GM18867 (cell line): ENCODE data around the gene C4orf51.

Source experiments
- ATAC-seq: cut with Tn5 transposase; IDR thresholded peaks from one replicate; pipeline ENCODE4 v1.9.1; 2021; ENCODE audit warnings: mild to moderate bottlenecking, moderate library complexity; ENCODE audit not compliant: unreplicated experiment

Gene C4orf51

DNA sequence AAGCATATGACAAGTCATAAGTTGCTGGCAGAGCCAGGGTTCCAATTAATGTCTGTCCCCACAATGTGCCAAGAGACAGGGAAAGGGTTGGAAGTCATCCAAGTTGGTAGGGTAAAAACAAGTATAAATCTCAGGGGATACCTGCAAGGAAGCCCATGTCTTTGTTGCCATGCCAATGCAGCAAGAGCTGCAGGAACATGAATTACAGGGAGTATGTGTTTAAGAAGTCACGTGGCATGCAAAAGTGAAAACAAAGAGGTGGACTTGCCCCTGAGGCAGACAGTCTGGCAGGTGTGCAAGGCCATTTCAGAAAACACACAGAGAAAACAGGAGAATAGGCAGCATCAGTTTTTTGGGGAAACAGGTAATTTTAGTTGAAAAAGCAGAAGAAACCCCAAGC lies 29.4 kb downstream of the C4orf51 start:
- ATAC-seq = peak; percentile 38

DNA sequence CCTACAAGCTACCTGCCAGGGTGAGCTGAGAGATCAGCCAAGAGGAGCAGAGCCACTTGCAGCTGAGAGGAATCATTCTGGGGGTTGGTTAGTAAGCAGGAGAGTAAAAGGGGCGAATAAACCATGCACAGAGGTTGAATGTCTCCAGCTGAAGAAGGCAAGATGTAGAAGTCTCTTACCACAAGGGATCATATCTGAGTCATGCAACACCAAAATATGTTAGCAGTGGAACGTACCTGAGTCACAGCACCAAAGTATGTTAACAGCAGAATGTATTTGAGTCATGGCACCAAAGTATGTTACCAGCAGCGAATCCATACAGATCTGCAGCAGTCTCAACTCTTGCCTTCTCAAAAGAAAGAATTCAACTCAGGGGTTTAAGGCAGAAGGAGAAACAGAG lies 29.9 kb downstream of the C4orf51 start:
- ATAC-seq = peak; percentile 85

DNA sequence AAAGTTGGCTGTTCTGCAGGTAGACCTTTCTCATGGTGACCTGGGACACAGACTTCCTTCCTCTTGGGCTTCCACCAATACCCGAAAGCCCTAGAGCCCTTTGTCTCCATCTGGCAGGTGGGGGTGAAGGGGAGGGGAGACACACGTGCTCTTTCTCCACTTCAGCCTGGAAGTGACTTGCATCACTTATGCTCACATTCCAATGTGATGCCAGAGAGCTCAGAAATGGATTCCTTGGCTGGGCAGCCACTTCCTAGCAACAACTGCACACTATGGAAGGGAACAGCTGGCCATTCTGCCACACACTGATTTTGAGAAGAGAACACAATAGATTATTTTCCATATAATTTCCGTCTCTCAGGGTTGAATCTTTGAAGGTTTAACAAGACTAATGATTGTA lies 36.3 kb downstream of the C4orf51 start:
- no peak for ATAC-seq

DNA sequence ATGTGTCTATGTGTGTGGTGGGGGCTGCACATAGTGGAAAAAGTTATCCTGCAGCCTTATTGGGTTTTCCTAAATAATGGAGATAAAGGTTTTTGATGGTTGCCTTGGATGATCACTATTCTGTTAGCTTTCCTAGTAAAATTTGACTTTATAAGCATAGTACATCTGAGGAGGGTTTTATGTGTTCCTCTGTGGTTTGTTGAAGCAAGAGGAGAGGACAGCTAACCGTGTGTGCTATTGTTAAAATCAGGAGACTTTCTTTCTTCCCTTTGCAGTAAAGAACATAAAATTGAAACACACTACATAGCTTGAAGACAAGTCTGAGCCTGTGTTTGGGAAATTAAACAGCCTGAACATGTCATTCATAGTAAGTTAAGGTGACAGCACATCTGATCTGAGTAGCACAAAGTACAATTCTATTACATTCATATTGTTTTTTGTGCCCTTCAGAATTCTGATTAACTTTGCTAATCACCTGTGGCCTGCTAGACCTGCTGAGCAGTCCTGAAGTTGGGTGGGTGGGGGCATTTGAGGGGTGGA lies 36.8 kb downstream of the C4orf51 start:
- ATAC-seq = no peak

DNA sequence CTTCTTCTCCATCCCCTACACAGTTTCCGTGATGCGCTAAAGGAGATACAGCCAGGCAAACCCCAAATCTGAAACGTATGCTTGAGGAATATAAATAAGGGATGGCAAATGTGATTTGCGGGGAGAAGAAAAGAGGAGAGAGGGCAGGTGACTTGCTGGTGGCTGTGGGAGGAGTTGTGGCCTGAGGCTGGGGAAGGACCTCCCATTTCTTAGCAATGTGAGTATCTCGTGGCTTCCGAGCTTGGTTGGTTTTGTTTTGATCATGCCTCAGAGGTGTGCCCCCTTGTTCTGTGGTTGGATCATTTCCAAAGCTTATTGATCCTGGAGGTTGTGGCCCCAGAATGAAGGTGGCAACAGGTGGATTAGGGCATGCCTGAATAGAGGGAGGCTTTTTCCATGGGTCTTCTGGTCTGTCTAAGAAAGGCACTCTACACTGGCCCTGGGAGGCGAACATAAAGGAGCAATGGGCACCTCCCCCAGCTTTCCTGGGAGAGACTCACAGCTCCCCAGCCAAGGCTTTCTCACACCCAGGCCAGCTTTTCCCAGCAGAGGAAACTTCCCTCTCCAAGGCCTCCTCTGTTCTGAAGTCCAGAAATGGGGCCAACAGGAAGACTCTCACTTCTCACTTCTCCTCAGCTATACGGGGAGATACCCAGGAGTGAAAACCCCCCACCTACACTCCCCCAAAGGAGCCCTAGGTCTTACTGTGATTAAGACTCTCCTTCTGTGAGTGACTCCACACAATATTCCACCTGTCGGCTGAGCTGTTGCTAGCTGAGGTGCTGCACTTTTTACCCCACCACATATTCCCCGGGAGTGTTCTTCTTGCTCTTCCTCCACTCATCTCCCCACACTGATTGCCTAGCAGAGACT lies 40.0 kb downstream of the C4orf51 start:
- peak; percentile 83 for ATAC-seq

DNA sequence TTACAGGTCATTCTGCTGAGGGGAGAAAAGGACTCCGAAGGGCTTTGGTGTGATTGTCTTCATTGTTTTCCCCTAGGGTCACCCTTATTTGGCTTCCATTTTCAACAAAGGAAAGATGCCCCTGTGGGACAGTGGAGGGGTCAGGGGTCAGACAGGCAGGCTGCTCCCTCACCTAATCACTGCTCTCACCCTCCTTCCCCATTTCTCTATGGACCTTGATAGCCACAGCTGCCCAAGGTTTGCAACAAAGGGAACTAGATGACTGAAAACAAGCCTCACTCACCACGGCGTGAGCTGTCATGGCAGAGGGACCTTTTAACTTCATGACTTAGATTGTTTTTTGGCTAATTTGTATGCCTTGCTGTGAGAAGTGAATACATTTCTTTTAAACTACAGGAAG lies 40.7 kb downstream of the C4orf51 start:
- peak; percentile 24 for ATAC-seq

DNA sequence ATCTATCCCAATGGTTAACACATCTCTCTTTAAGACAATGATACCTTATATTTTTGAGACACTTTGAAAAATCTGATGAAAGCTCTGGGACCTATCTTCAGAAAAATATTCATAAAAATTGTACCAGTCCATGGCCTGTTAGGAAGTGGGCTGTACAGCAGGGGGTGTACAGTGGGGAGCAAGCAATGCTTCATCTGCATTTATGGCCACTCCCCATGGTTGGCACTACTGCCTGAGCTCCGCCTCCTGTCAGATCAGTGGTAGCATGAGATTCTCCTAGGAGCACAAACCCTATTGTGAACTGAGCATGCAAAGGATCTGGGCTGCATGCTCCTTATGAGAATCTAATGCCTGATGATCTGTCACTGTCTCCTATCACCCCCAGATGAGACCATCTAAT lies 42.6 kb downstream of the C4orf51 start:
- no peak for ATAC-seq

DNA sequence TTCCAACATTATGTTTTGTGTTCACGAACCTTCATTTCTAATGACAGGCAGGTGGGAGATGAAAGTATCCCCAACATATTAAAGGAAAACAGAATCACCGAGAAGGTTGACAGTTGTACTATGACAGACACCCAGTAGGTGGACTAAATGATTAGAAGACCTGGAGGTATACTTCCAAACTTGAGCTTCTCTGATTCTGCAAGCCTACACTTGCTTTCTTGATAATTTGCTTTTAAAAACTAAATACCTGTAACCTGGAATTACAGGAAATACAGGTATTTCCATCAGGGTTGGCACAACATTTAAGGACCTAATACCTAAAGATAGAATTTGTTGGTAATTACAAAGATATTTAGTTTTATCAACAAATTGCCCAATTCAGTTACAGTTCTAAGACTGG lies 43.4 kb downstream of the C4orf51 start:
- ATAC-seq = no peak

DNA sequence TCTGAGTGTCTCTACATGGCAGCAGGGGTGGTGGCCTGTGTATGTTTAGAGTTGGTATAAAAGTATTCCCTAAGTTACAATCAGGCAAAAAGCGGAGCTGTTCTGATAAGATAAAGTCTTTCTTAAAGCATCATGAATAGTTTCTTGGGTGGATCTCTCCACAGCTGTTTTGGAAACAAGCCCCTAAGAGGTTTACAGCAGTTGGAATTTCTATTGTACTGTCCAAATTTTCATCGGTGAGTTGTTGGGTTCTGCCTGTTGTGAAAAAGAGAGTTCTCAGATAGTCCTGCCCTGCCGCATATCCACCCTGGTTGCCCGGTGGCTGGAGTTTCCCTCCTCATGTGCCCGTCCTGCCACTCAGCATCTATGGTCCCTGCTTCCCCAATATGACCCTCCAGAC lies 50.1 kb downstream of the C4orf51 start:
- no peak for ATAC-seq

DNA sequence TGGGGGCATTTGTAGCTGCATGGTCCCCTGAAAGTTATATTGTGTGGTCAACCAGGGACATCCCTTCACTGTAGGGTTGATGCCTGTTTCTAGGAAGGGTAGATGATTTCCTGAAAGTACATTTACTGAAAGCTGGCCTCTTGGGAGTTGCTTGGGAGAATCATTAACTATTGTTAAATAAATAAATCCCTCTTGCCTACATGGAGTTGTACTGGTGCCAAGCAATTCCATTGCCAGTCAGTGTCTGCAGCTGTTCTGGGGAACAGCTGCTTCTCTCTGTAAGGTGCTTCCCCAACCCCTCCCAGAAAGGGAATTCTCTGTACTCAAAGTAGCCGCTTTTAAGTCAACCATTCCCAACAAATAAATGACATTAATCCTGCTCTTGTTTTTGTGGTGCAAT lies 51.1 kb downstream of the C4orf51 start:
- no peak for ATAC-seq

DNA sequence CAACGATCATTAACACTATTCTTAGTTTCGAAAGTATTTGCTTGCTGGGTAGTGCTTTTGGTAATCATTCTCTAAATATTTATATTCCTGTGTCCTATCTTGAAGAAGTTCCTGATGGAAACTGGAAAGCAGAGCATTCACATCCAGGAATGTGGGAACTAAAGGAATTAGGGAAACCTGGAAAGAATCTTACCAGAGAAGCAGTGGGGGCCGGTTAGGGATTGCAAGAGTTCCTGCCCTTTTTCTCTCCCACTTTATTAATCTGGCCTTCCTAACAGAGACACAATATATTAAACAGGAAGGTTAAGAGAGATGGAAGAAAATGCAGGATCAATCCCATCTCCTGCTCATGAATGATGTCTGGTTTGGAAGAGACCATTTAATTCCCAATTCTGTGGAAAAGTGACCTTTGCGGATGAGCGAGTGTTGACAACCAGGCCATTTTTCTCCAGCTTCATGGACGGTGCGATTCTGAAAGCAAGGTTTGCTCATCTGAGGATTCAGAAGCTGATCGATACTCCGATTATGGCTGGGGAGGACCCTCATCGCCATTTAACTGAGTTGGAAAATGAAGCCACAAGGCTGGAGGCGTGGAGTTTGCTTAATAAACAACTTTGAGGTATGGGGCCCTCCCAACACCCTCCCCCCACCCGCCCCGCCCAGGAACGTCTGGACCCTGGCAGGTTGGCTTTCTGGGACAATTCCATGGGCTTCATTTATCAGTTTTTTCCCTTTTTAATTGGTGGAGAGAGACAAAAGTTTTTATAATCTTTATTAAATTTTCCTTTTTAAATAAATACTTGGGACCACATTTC lies 52.3 kb downstream of the C4orf51 start:
- no peak for ATAC-seq

DNA sequence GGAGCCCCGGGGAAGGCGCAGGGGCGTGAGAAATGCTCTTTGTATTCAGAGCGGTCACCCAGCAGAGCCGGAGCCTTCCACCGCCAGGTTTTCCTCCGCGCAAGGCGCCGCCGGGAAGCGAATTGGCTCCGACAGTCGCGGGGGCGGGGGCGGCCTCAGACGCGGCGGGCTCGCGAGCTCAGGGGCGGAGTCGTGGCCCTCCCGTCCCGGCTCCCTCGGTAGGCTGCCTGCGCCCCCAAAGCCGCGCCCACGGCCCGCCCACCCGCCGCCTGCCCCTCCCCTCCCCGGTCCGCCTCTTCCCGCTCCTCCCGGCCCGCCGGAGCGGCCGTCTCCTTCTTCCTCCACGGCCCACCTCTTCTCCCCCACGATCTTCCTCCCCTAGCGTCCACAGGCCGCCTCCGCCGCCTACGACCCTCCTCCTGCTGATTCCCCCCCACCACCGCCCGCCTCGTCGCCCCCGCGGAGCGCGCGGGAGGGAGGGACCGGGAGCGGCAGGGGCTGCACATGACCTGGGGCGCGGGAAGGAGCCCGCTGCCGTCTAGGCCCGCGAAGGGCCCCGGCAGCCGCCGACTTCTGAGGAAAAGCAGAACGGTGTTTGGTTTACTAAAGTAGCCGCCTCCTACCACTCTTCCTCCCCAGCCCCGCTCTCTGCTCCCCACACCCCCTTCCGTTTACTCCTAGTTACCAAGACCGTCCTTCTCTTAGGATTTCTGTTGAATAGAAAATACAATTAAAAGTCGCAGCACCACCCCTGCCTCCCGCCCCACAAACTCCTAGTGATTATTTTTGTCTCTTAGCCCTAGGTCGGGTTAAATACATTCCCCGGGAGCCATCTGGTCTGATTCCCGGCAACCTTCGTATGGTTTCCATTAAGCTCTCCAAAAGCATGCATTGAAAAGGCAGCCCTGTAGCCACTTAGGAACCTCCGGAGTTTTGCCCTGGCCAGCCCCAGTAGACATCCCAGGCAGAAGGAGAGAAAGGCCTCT lies 53.2 kb downstream of the C4orf51 start:
- ATAC-seq = peak; percentile 94

DNA sequence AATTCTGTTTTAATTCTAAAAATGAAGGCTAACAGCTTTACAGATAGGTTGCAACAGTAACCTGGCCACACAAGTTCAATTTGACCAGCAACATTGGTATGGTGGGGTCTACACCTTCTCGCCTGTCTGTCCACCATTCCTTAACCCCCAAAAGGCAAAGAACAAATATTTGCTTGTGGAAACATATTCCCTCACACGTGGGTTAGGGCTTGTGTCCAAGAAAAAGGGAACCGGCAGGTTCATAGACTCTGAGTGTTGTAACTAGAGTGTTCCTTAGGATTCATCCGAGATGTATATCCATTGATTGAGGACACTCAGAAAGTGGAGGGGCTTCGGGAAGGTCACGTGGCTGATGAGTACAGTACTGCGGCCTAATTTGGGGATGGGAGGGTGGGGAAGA lies 54.1 kb downstream of the C4orf51 start:
- no peak for ATAC-seq

DNA sequence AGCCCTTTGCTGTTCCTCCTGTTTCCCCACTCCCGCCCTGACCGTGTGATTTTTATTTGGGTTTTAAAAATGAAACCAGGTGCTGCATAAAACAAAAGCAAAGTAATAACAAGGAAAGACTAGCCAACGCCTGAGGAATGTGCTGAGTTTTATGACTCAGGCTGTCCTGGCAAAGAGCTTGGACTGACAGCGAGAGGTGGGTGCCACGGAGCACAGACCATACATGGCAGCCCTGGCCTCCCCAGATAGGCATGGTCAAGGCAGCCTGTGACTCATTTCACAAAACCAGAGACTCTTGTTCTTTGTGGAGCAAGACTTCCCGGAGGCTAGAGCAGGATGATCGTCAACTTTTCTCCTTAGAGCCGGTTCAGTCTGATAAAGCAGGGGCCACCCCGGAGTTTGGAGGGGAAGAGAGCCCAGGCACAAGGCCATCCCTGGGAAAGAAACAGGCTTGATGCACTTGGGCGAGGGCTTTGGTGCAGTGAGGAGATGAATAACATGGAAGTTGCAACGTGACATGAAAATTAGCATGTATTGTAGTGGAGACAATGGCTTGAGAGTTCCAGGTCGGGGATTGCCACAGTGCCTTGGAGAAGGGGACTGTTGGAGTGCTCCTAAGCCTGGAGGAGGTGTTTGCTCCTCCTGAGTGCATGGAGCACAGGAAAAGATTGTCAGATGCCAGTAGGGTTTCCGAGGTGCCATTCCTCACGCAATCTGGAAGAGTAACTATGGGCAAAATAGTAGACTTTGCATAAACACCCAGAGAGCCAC lies 54.8 kb downstream of the C4orf51 start:
- ATAC-seq = peak; percentile 34

DNA sequence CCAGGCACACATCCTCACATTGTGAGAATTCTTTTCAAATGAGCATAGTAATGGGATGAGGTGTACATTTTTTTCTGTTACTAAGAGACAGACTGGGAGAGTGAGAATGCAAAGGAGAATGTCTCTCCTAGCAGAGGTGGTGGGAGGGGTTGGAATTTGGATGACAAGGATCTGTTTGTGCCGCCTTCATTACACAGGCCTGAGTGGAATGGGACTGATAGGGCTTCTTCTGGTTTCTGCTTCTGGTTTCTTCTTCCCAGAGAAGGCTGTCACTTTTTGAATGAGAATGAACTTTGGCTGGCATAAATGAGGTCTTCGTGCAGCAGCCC lies 55.4 kb downstream of the C4orf51 start:
- no peak for ATAC-seq

DNA sequence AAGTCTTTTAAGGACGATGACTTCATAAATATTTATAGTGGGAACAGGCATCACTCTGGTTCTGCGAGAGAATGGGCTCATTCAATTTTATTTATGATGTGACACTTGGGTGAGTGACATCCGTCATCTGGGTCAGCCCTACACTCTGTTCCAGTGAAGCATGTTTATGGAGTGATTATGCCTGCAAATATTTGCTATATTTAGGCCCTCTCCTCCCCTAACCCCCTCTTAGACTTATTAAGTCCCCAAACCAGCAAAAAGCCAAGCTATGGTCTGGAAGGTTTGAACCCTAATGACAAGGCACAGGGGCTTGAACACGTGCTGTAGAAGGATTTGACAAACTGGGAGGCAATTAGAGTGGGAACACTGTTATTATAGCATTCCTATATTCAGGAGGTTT lies 55.9 kb downstream of the C4orf51 start:
- no peak for ATAC-seq

DNA sequence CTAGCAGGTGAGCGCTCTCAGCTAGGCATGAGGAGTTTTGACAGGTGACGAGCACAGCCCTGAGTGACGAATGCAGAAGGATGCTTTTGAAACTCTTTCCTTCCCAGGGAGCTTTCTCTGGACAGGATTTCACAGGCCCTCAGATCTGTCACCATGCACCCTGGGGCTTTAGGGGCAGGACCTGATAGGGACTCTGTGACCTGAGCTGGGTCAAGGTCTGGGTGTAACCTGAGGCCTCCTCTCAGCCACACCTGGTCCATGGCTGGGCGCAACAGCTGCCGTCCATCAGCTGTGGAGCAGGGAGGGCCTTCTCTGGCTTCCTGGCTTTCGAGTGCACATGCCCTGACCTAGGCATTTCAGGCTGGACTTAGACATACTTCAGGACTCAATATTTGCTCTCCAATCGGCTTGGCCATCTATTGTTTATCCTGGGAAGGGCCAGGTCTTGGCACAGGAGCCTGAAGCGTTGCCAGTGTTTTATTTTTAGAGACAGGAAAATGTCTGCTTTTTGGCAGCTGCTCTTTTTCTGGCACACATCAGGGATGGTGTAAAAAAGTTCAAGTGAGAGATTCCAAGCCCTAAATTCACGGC lies 56.4 kb downstream of the C4orf51 start:
- no peak for ATAC-seq

DNA sequence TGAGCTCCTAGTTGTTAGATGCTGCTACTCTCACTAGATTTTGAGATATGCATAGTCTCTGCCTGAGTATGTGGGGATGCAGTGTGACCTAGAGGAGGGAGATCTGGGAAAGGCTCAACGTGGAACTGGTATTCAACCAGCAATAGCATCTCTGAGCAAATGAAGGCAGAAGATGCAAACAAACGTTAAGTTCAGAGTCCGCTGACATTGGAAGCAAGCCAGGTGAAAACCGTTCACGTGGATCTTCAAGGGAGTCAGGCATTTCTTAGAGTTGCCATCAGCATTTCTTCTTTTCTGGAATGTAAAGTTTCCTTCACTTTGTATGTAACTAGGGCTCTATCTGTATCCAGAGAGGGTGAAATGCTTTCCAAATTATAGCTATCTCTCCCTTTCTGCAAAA lies 59.9 kb downstream of the C4orf51 start:
- ATAC-seq = no peak

DNA sequence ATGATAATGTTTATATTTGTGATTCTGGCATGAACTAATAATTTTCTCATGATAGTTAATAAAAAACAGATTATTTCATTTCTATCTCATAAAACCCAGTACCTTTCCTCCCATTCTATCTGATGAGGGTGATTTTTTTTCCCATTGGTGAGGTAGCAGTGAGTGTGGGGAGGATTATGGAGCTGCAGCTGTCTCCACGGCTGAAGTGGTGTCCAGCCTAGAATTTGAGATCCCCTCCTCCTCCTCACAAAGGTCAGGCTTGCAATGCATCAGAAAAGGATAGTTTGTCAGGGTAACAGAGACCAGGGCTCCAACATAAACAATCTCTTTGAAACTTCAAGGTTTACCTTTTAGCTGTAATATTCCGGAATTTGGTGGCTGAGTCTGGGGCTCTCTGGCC lies 60.9 kb downstream of the C4orf51 start:
- ATAC-seq = no peak

DNA sequence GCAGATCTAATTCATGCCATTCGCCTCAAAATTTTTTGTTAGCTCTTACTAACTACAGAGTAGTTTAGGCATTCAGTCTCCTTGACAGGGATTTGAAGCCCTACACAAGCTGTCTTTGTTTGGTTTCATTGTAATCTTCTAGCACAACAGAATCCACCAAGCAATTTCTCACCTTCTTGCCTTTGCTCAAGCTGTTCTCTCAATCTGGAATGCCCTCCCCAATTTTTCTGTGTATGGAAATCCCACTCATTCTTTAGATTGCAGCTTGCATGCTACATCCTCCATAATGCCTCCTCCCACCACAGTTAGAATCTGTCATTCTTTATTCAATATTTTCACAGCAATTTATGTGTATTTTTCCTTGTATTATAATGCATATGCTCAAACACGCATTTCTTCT lies 63.7 kb downstream of the C4orf51 start:
- ATAC-seq = no peak
